ENCODE measurements around the gene CNBP. TPM values are rescaled to one million over a fixed set of nuclear protein-coding genes. Genes with fewer than 3 reads are reported as not detected.
"Not testable (repeated sequence)": the region's sequence is repeated elsewhere in the genome, so short reads cannot be mapped to it uniquely, and the experiment has no call there.

Gene CNBP
- total RNA-seq, 1 experiment from 2014 or later: 370 TPM

- no peak for DNase-seq (ENCODE audit: low read depth)
Observed at GRCh38 chr3:129185783-129186182, 2.1 kb upstream of the CNBP start.

GRCh38 chr3:129184784-129185542 is 1.3 kb upstream of the CNBP start:
- not testable (repeated sequence) for DNase-seq (ENCODE audit: low read depth)

GRCh38 chr3:129184396-129184657 is 631 bp upstream of the CNBP start:
- peak; percentile 21 for DNase-seq (ENCODE audit: low read depth)

- peak; percentile 56 for DNase-seq (ENCODE audit: low read depth)
Observed at GRCh38 chr3:129182390-129183185, 1.1 kb downstream of the CNBP start.

DNA sequence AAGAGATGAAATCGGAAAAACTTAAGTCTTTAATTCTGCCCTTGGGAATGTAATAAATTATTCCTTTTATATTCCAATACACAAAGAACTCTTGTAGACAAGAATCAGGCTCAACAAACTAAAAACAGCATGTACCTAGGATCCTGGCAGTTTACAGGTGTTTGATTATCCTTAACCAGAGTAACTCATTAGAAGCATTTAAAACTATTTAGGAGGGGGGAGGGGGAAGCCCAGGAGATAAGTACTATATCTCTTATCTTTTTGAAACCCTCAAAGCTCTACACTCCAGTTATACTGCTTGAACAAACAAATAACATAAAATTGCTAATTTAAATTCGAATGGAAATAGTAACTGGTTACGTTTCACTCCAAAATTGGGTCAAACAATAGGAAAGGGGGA is 1.9 kb downstream of the CNBP start:
- no peak for DNase-seq (ENCODE audit: low read depth)

DNA sequence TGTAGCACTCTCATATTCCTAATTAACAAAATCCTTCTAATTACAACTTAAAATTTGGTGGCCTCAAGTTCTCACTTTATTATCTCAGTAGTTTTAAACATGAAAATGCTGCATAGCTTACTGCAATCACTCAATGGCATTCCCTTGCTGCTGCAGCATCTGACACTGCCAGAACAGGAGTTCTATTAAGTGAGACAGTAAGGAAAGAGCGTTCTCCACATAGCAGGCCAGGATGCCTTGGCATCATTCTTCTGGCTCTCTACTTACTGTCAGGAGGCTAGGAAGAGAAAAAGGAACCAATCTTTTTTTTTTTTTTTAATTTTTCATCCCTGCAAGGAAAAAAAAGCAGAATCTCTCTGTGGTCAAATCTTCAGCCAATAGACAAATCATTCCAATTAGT is 3.2 kb downstream of the CNBP start:
- no peak for DNase-seq (ENCODE audit: low read depth)

DNA sequence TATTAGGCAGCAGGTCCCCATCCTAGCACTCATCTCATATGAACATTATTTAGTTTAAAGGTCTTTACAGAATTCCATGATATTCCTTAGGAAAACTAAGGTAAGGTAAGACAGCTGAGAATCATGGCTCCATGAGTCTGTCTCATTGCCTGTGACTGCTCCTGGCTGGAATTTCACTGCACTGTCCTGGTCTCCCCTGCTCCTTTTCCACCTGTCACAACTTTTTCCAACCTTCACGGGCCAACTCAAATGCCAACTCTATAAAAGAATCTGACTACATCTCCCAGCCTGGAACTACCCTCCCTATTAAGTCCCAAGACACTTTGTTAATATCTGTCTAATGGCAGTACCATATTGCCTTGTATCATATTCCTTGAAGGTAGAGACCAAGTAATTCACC is 7.6 kb downstream of the CNBP start:
- no peak for DNase-seq (ENCODE audit: low read depth)

- no peak for DNase-seq (ENCODE audit: low read depth)
Observed at GRCh38 chr3:129173725-129174124, 10.0 kb downstream of the CNBP start.

DNA sequence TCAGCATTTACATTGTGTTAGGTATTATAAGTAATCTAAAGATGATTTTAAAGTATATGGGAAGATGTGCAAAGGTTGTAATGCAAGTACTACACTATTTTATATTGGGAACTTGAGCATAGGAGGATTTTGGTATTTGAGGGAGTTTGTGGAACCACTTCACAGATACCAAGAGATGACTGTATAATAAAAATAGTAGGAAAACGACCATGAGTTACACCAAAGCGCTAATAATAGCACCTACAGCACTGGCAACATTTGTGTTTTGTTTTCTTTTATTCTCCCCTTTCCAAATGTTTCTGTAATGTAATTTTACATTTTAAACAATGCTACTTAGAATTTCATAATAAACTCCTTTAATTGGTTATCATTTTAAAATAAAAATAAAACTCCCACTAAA is 10.5 kb downstream of the CNBP start:
- no peak for DNase-seq (ENCODE audit: low read depth)

GRCh38 chr3:129166579-129167332 is 16.9 kb downstream of the CNBP start:
- no peak for DNase-seq (ENCODE audit: low read depth)

- not testable (repeated sequence) for DNase-seq (ENCODE audit: low read depth)
Observed at GRCh38 chr3:129165594-129165993, 18.1 kb downstream of the CNBP start.

- DNase-seq (ENCODE audit: low read depth): no peak
Observed at GRCh38 chr3:129164500-129164899, 19.2 kb downstream of the CNBP start.

- DNase-seq (ENCODE audit: low read depth): no peak
Observed at GRCh38 chr3:129162729-129163579, 20.7 kb downstream of the CNBP start.

- peak; percentile 31 for DNase-seq (ENCODE audit: low read depth)
Observed at GRCh38 chr3:129161860-129162271, 21.8 kb downstream of the CNBP start.

DNA sequence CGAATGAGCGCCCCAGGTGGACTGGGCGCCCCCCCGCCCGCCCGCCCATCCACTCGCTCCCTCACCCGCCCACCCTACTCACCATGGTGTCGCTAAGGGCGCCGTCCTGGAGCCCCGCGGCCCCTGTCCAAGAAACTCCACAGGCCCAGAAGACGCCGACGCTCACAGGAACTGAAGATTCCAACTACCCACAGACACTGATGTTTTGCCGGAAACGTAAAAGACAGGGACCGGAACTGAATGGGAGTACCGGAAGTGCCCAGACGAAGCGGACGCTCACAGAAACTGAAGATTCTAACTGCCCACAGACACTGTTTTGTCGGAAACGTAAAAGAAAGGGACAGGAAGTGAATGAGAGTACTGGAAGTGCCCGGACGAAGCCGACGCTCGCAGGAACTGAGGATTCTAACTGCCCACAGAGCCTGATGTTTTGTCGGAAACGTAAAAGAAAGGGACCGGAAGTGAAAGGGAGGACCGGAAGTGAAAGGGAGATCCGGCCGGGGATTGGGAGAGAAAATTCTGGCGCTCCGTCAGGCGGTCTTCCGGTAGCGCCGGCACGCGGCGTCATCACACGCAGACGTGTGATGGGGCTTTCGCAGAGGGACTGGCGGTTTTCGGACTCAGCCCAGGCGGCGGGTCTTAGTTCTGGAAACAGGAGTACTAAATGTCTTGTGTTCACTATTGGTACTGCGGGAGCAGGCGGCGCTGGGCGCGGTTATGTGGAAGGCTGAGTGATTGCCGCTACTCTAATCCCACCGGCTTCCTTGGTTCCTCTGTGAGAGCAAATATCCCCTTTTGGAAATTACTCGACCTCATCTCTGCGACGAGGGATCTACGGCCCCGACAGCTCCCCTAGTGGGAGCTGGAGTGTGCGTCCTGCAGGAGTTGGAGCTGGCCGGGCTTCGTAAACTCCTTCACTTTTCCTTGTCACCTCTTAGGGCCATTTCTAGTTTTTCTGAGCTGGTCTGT is 22.5 kb downstream of the CNBP start, which contains the start of gene ISY1:
Gene ISY1 (minus strand): TSS at position 173 of the 969 bp plus-strand sequence. CDS start 88 bp downstream, at position 85.
- DNase-seq (ENCODE audit: low read depth): peak; percentile 97

- no peak for DNase-seq (ENCODE audit: low read depth)
Observed at GRCh38 chr3:129144786-129145185, 38.9 kb downstream of the CNBP start.

DNA sequence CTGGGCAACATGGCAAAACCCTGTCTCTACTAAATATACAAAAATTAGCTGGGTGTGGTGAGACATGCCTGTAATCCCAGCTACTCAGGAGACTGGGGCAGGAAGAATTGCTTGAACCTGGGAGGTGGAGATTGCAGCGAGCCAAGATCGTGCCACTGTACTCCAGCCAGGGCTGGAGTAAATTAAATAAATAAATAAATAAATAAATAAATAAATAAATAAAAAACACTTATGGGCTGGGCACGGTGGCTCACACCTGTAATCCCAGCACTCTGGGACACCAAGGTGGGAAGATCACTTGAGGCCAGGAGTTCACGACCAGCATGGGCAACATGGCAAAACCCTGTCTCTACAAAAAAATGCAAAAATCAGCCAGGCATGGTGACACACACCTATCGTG is 42.7 kb downstream of the CNBP start:
- DNase-seq (ENCODE audit: low read depth): not testable (repeated sequence)

GRCh38 chr3:129139911-129140310 is 43.8 kb downstream of the CNBP start:
- DNase-seq (ENCODE audit: low read depth): no peak

DNA sequence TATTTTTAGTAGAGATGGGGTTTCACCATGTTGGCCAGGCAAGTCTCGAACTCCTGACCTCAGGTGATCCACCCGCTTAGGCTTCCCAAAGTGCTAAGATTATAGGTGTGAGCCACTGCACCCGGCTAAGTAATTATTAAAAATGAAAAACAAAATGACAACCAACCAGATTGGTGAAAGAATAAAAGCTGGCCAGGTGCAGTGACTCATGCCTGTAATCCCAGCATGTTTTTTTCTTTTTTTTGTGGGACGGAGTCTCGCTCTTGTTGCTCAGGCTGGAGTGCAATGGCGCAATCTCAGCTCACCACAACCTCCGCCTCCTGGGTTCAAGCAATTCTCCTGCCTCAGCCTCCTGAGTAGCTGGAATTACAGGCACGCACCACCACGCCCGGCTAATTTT is 47.4 kb downstream of the CNBP start:
- not testable (repeated sequence) for DNase-seq (ENCODE audit: low read depth)

Data from LHCN-M2 (cell line).